VCaP (cell line): Measurements from ENCODE around the gene MSTN.
"Not testable (repeated sequence)": the region's sequence is repeated elsewhere in the genome, so short reads cannot be mapped to it uniquely, and the experiment has no call there.

Experiments
- H3K27ac ChIP-seq: fragments of 450-650 bp; 2 replicates; pipeline ENCODE4 v1.5.1; 2017
- CTCF ChIP-seq: fragments of 450-650 bp; conservative IDR thresholded peaks from 2 replicates; pipeline ENCODE4 v1.5.1; 2017; ENCODE audit warnings: mild to moderate bottlenecking, moderate library complexity

MSTN gene

DNA sequence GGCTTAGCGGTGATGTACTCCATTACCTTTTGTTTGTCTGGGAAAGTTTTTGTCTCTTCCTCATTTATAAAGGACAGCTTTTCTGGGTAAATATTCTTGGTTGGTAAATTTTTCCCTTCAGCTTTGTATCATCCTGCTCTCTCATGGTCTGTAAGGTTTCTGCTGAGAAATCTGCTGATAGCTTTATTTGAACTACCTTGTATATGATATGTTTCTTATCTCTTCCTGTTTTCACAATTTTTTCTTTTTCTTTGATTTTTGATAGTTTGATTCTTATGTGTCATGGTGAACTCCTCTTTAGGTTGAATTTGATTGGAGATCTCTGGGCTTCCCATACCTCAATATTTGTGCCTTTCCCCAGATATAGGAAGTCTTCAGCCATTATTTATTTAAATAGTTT, 44.7 kb downstream of the MSTN start:
- TF ChIP-seq CTCF = no peak
- H3K27ac ChIP-seq = no peak overlapping the region

GRCh38 chr2:190015969-190016368, 46.6 kb downstream of the MSTN start:
- not testable (repeated sequence) for H3K27ac ChIP-seq
